ENCODE measurements around the gene GLYATL3.

DNA sequence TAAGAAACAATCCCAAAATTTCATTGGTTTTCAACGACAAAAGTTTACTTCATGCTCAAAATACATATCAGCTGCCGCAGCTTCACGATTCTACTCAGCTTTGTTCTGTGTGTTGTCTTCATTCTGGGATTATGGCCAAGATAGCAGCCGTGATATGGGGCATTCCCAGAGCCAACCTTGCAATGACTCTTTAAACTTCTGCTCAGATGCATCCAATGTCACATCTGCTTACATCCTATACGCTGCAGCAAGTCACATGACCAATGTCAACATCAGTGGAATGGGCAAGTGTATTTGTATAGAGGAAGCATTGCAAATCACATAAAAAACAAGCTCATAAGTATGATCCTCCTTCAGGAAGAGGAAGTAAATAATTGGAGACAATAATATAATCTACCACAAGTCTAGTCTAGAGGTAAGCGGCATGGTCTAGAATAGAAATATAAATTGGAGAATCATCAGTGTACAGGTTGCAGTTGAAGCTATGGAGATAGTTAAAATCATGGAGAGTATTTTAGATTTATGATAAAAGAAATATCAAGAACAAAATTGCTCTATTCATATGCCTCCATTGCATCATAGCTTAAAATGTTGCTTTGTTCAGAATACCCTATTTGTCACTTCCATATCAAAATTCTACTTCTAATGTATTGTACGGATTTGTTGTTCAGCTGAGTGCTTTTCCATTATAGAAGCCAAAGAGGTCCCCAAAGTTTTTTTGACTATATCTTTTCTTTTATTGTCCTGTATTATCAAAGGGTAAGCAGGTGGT lies 43.5 kb downstream of the GLYATL3 start:
- TF ChIP-seq, protein P1, sequence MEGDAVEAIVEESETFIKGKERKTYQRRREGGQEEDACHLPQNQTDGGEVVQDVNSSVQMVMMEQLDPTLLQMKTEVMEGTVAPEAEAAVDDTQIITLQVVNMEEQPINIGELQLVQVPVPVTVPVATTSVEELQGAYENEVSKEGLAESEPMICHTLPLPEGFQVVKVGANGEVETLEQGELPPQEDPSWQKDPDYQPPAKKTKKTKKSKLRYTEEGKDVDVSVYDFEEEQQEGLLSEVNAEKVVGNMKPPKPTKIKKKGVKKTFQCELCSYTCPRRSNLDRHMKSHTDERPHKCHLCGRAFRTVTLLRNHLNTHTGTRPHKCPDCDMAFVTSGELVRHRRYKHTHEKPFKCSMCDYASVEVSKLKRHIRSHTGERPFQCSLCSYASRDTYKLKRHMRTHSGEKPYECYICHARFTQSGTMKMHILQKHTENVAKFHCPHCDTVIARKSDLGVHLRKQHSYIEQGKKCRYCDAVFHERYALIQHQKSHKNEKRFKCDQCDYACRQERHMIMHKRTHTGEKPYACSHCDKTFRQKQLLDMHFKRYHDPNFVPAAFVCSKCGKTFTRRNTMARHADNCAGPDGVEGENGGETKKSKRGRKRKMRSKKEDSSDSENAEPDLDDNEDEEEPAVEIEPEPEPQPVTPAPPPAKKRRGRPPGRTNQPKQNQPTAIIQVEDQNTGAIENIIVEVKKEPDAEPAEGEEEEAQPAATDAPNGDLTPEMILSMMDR (IDR thresholded peaks at IDR 0.05), result no peak
- TF ChIP-seq POLR2A (IDR thresholded peaks at IDR 0.05), result no peak

All from uterus (tissue), 2 donors.